ENCODE results near the gene PDLIM3. TPM values are rescaled to one million over a fixed set of nuclear protein-coding genes. Genes with fewer than 3 reads are reported as not detected.
A peak's percentile ranks its signal among the peaks of the same experiment; 100 is the strongest.

PDLIM3 gene
- total and polyA plus RNA-seq, 2 of the 13 experiments (the other 11 are each of a cell fraction or from before 2014, with no cell fraction given) = 5.9 to 14.0 TPM

DNA sequence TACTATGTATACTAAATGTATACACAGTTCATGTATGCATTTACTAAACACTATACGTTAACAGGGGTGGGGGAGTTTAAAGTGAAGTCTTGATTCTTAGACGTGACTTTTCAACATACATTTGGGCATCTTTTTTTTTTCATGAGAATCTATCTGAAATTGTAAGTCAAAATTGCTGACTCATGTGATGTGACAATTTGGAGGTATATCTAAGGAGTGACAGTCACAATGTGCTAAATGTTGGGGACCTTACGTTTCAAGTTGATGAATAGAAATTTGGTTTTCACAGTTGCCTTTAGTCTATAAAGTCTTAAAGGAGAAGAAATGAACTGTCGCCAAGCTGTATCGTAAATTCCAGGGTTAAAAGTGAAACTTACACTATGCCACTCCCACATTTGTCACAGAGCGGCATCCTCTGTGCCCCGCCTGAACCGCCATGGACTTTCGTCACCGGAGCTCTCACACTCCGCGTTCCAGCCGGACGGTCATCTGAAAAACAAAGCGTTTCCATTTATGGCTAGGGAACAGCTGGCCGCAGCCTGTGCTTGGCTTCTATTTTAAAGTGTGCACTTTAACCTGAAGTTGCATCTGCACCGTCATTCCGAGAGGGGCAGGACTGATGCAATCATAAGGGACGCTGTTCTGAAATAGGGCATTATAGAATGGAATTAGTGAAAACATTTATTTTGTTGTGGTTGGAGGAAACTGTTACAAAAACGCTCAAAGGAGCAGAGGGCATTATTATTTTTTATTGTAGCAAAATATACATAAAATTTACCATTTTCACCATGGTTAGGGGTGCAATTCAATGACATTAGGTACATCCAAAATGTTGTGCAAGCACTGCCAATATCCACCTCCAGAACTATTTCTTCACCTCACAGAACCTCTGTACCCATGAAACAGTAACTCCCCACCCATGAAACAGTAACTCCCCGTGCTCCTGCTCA lies 30.9 kb downstream of the PDLIM3 start (continued):
- TF ChIP-seq KLF6 (CRISPR knock-in tag; IDR thresholded peaks at IDR 0.05) = no peak
- 0 out of 2 replicates have a peak, but pooled peaks have one; percentile 31 for TF ChIP-seq NFIC (IDR thresholded peaks at IDR 0.05; ENCODE audit: low read length)
- no peak for TF ChIP-seq HNRNPUL1 (IDR thresholded peaks at IDR 0.05; ENCODE audit: low read depth, low read length)
- TF ChIP-seq, protein P1, sequence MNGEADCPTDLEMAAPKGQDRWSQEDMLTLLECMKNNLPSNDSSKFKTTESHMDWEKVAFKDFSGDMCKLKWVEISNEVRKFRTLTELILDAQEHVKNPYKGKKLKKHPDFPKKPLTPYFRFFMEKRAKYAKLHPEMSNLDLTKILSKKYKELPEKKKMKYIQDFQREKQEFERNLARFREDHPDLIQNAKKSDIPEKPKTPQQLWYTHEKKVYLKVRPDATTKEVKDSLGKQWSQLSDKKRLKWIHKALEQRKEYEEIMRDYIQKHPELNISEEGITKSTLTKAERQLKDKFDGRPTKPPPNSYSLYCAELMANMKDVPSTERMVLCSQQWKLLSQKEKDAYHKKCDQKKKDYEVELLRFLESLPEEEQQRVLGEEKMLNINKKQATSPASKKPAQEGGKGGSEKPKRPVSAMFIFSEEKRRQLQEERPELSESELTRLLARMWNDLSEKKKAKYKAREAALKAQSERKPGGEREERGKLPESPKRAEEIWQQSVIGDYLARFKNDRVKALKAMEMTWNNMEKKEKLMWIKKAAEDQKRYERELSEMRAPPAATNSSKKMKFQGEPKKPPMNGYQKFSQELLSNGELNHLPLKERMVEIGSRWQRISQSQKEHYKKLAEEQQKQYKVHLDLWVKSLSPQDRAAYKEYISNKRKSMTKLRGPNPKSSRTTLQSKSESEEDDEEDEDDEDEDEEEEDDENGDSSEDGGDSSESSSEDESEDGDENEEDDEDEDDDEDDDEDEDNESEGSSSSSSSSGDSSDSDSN (CRISPR knock-in tag; IDR thresholded peaks at IDR 0.05) = no peak
- TF ChIP-seq SNRNP70 (IDR thresholded peaks at IDR 0.05; ENCODE audit: low read depth, low read length) = no peak
- no peak for TF ChIP-seq ZFP37 (CRISPR knock-in tag; IDR thresholded peaks at IDR 0.05; ENCODE audit: borderline replicate concordance)
- no peak for TF ChIP-seq FOXK2 (IDR thresholded peaks at IDR 0.05)
- TF ChIP-seq TMF1 (CRISPR knock-in tag; IDR thresholded peaks at IDR 0.05; ENCODE audit: low read depth) = no peak
- no peak for TF ChIP-seq TCF12 (IDR thresholded peaks at IDR 0.05)
- TF ChIP-seq TCF12 (CRISPR knock-in tag; IDR thresholded peaks at IDR 0.05) = no peak
- TF ChIP-seq, protein P2, sequence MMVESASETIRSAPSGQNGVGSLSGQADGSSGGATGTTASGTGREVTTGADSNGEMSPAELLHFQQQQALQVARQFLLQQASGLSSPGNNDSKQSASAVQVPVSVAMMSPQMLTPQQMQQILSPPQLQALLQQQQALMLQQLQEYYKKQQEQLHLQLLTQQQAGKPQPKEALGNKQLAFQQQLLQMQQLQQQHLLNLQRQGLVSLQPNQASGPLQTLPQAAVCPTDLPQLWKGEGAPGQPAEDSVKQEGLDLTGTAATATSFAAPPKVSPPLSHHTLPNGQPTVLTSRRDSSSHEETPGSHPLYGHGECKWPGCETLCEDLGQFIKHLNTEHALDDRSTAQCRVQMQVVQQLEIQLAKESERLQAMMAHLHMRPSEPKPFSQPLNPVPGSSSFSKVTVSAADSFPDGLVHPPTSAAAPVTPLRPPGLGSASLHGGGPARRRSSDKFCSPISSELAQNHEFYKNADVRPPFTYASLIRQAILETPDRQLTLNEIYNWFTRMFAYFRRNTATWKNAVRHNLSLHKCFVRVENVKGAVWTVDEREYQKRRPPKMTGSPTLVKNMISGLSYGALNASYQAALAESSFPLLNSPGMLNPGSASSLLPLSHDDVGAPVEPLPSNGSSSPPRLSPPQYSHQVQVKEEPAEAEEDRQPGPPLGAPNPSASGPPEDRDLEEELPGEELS (CRISPR knock-in tag; IDR thresholded peaks at IDR 0.05) = peak; percentile 71
- no peak for TF ChIP-seq ZNF790 (CRISPR knock-in tag; IDR thresholded peaks at IDR 0.05; ENCODE audit: borderline replicate concordance)
- TF ChIP-seq KLF12 (CRISPR knock-in tag; IDR thresholded peaks at IDR 0.05; ENCODE audit: borderline replicate concordance) = no peak
- peak; percentile 44 for TF ChIP-seq TBL1XR1 (IDR thresholded peaks at IDR 0.05; ENCODE audit: borderline replicate concordance, low read length, partially characterized antibody)
- TF ChIP-seq MED13 (CRISPR knock-in tag; IDR thresholded peaks at IDR 0.05) = no peak
- TF ChIP-seq ZBTB8A (CRISPR knock-in tag; IDR thresholded peaks at IDR 0.05; ENCODE audit: borderline replicate concordance, low read depth) = no peak
- TF ChIP-seq SP1 (IDR thresholded peaks at IDR 0.05) = no peak
- 0 out of 2 replicates have a peak, but pooled peaks have one; percentile 30 for TF ChIP-seq SP1 (CRISPR knock-in tag; IDR thresholded peaks at IDR 0.05)
- TF ChIP-seq KDM4B (CRISPR knock-in tag; IDR thresholded peaks at IDR 0.05) = no peak; the same call in 1 of the 2 replicates
- no peak for TF ChIP-seq HNF1A (IDR thresholded peaks at IDR 0.05; ENCODE audit: low read depth)
- TF ChIP-seq HNF1A (CRISPR knock-in tag; IDR thresholded peaks at IDR 0.05; ENCODE audit: borderline replicate concordance) = peak; percentile 41; the same call in 1 of the 2 replicates
- TF ChIP-seq ZNF724P (CRISPR knock-in tag; IDR thresholded peaks at IDR 0.05; ENCODE audit: borderline replicate concordance) = no peak
